Astrocyte (in vitro differentiated cells and primary cell): ENCODE results near the gene F2R. TPM values are rescaled to one million over a fixed set of nuclear protein-coding genes. Genes with fewer than 3 reads are reported as not detected.

Experiments used
- DNase-seq: peaks from one replicate; pipeline ENCODE4 v3.0.0-alpha.2; 2010; ENCODE audit warnings: low read depth
- FAIRE-seq: peaks from 2 replicates; lab custom pipeline; 2011; peaks lifted over from hg19 to GRCh38; lab: Jason Lieb, UNC
- H2AFZ ChIP-seq: 2 replicates; pipeline ENCODE4 v1.6.0; 2012; ENCODE audit warnings: low read depth, low read length, inconsistent platforms
- H3K27ac ChIP-seq: 2 replicates; pipeline ENCODE4 v1.5.1; 2011; ENCODE audit warnings: low read depth, low read length, inconsistent platforms
- H3K27me3 ChIP-seq: 2 replicates; pipeline ENCODE4 v1.6.0; 2011; ENCODE audit warnings: low read length, inconsistent platforms; ENCODE audit not compliant: insufficient read depth
- H3K36me3 ChIP-seq: 2 replicates; pipeline ENCODE4 v1.5.1; 2011; ENCODE audit warnings: low read length, inconsistent platforms; ENCODE audit not compliant: insufficient read depth
- H3K4me1 ChIP-seq: 2 replicates; pipeline ENCODE4 v1.5.1; 2011; ENCODE audit warnings: low read length, inconsistent platforms; ENCODE audit not compliant: insufficient read depth
- H3K4me2 ChIP-seq: 2 replicates; pipeline ENCODE4 v1.6.0; 2012; ENCODE audit warnings: low read length, inconsistent platforms
- H3K4me3 ChIP-seq: 2 replicates; pipeline ENCODE4 v1.5.1; 2011; ENCODE audit warnings: low read depth, mild to moderate bottlenecking, low read length, inconsistent platforms; ENCODE audit not compliant: insufficient read depth
- H3K79me2 ChIP-seq: 2 replicates; pipeline ENCODE4 v1.6.0; 2012; ENCODE audit warnings: mild to moderate bottlenecking, low read length, inconsistent platforms; ENCODE audit not compliant: insufficient read depth
- H3K9ac ChIP-seq: 2 replicates; pipeline ENCODE4 v1.6.0; 2012; ENCODE audit warnings: mild to moderate bottlenecking, low read length, inconsistent platforms
- H3K9me3 ChIP-seq: 2 replicates; pipeline ENCODE4 v1.5.1; 2012; ENCODE audit warnings: low read depth, mild to moderate bottlenecking, low read length, inconsistent platforms; ENCODE audit not compliant: insufficient read depth
- H4K20me1 ChIP-seq: 2 replicates; pipeline ENCODE4 v1.6.0; 2012; ENCODE audit warnings: low read length, inconsistent platforms; ENCODE audit not compliant: insufficient read depth
- H3K27ac Mint-ChIP-seq: one replicate; pipeline ENCODE4 v1.8.0; 2021; ENCODE audit warnings: mild to moderate bottlenecking, mixed read lengths; ENCODE audit not compliant: unreplicated experiment
- H3K27me3 Mint-ChIP-seq: one replicate; pipeline ENCODE4 v1.8.0; 2021; ENCODE audit warnings: low read depth, mixed read lengths; ENCODE audit not compliant: unreplicated experiment
- H3K36me3 Mint-ChIP-seq: one replicate; pipeline ENCODE4 v1.8.0; 2021; ENCODE audit warnings: low read depth, mixed read lengths; ENCODE audit not compliant: unreplicated experiment
- H3K4me1 Mint-ChIP-seq: one replicate; pipeline ENCODE4 v1.8.0; 2021; ENCODE audit warnings: low read depth, mixed read lengths; ENCODE audit not compliant: unreplicated experiment
- H3K4me3 Mint-ChIP-seq: one replicate; pipeline ENCODE4 v1.8.0; 2021; ENCODE audit warnings: mild to moderate bottlenecking, moderate library complexity, mixed read lengths; ENCODE audit not compliant: unreplicated experiment
- H3K9me3 Mint-ChIP-seq: one replicate; pipeline ENCODE4 v1.8.0; 2021; ENCODE audit warnings: mild to moderate bottlenecking, mixed read lengths; ENCODE audit not compliant: unreplicated experiment
- EZH2 ChIP-seq: IDR thresholded peaks from 2 replicates; pipeline ENCODE4 v1.6.1; 2012; ENCODE audit warnings: mild to moderate bottlenecking, low read length, inconsistent platforms; ENCODE audit not compliant: insufficient read depth
- total RNA-seq: library from RNA; stranded (reverse); gene quantifications from 2 replicates; pipeline ENCODE4 v1.2.1, GENCODE V29; 2021
- TF ChIP-seq, protein P1 (sequence below): IDR thresholded peaks from 2 replicates; pipeline ENCODE4 v1.5.1; 2011; ENCODE audit warnings: low read depth, mild to moderate bottlenecking, inconsistent platforms, low read length, moderate library complexity; ENCODE audit not compliant: insufficient read depth

F2R gene
- total RNA-seq, 1 donor from 2014 or later, result 285 TPM

GRCh38 chr5:76670508-76670907 is 45.4 kb upstream of the F2R start:
- Histone ChIP-seq H3K4me2 (no peak overlapping the region), H3K36me3 (no peaks in the 10 kb centered on the region), H3K4me1 (no peaks in the 10 kb centered on the region), H3K9me3 (no peaks in the 10 kb centered on the region), H2AFZ (no peak overlapping the region), H3K27ac (no peak overlapping the region), H3K9ac (no peak overlapping the region), H3K27me3 (no peaks in the 10 kb centered on the region), H3K4me3 (no peak overlapping the region), H3K79me2 (no peaks in the 10 kb centered on the region), H4K20me1 (no peaks in the 10 kb centered on the region)
- DNase-seq (no peak), FAIRE-seq (no peak)
- peaks cover 5% of the 10 kb centered on the region for H3K4me1 Mint-ChIP-seq
- H3K27ac Mint-ChIP-seq, result no peak overlapping the region
- no peaks in the 10 kb centered on the region for H3K27me3 Mint-ChIP-seq
- H3K36me3 Mint-ChIP-seq, result no peaks in the 10 kb centered on the region
- no peak overlapping the region for H3K4me3 Mint-ChIP-seq
- H3K9me3 Mint-ChIP-seq, result no peaks in the 10 kb centered on the region
- TF ChIP-seq EZH2, result no peak
- TF ChIP-seq, protein P1, sequence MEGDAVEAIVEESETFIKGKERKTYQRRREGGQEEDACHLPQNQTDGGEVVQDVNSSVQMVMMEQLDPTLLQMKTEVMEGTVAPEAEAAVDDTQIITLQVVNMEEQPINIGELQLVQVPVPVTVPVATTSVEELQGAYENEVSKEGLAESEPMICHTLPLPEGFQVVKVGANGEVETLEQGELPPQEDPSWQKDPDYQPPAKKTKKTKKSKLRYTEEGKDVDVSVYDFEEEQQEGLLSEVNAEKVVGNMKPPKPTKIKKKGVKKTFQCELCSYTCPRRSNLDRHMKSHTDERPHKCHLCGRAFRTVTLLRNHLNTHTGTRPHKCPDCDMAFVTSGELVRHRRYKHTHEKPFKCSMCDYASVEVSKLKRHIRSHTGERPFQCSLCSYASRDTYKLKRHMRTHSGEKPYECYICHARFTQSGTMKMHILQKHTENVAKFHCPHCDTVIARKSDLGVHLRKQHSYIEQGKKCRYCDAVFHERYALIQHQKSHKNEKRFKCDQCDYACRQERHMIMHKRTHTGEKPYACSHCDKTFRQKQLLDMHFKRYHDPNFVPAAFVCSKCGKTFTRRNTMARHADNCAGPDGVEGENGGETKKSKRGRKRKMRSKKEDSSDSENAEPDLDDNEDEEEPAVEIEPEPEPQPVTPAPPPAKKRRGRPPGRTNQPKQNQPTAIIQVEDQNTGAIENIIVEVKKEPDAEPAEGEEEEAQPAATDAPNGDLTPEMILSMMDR, result no peak

- Histone ChIP-seq H3K4me3 (no peak overlapping the region), H3K4me2 (no peak overlapping the region), H3K36me3 (no peaks in the 10 kb centered on the region), H3K9ac (no peak overlapping the region), H3K27me3 (no peaks in the 10 kb centered on the region), H3K27ac (no peak overlapping the region), H4K20me1 (no peaks in the 10 kb centered on the region), H3K4me1 (no peaks in the 10 kb centered on the region), H2AFZ (no peak overlapping the region), H3K9me3 (no peaks in the 10 kb centered on the region), H3K79me2 (no peaks in the 10 kb centered on the region)
- Mint-ChIP-seq H3K36me3 (no peaks in the 10 kb centered on the region), H3K27ac (no peak overlapping the region), H3K4me1 (peaks cover 5% of the 10 kb centered on the region), H3K4me3 (no peak overlapping the region), H3K9me3 (no peaks in the 10 kb centered on the region), H3K27me3 (no peaks in the 10 kb centered on the region)
- no peak for TF ChIP-seq EZH2
- TF ChIP-seq, protein P1, result no peak
- DNase-seq, result no peak
- FAIRE-seq, result no peak
Measured at GRCh38 chr5:76672242-76672641, 43.7 kb upstream of the F2R start.

DNA sequence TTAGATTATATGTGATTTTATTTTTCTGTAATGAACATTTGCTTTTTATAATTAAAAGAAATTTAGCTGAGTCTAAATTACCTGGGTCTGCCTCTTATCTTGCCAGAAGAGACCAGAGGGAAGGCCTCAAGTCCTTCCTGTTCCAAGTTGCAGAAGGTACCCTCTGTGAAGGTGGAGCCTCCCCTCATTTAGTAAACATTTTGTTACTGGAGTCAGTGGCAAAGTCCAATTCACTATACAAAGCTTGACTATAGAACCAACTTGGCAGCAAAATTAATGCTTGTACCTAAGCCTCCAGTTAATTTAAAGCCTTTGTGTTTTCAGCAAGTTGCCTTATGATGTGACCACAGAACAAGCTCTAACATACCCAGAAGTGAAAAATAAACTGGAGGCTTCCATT is 42.8 kb upstream of the F2R start:
- DNase-seq, result no peak
- Histone ChIP-seq H3K27me3 (no peaks in the 10 kb centered on the region), H3K4me3 (no peak overlapping the region), H4K20me1 (no peaks in the 10 kb centered on the region), H3K27ac (no peak overlapping the region), H3K9ac (no peak overlapping the region), H2AFZ (no peak overlapping the region), H3K4me2 (no peak overlapping the region), H3K36me3 (no peaks in the 10 kb centered on the region), H3K9me3 (no peaks in the 10 kb centered on the region), H3K79me2 (no peaks in the 10 kb centered on the region), H3K4me1 (no peaks in the 10 kb centered on the region)
- Mint-ChIP-seq H3K27me3 (no peaks in the 10 kb centered on the region), H3K4me1 (peaks cover 5% of the 10 kb centered on the region), H3K27ac (no peak overlapping the region), H3K36me3 (no peaks in the 10 kb centered on the region), H3K4me3 (no peak overlapping the region), H3K9me3 (no peaks in the 10 kb centered on the region)
- no peak for TF ChIP-seq EZH2
- TF ChIP-seq, protein P1, result no peak
- no peak for FAIRE-seq
